CD4-positive, alpha-beta memory T cell (primary cell): ENCODE results near the gene FLRT2. TPM values are rescaled to one million over a fixed set of nuclear protein-coding genes. Genes with fewer than 3 reads are reported as not detected.

Experiments
- CTCF ChIA-PET: fragments of 350-600 bp; sonication (Branson Sonifier 250); formaldehyde crosslinking; loops from one replicate; lab custom pipeline; 2021; ENCODE audit warnings: inconsistent platforms; ENCODE audit not compliant: partially characterized antibody; lab: Charles Lee
- POLR2A ChIA-PET: fragments of 350-600 bp; sonication (Branson Sonifier 250); formaldehyde crosslinking; loops from one replicate; lab custom pipeline; 2021; ENCODE audit not compliant: partially characterized antibody; lab: Charles Lee
- DNase-seq, 5 donors: peaks; one replicate each; pipeline versions ENCODE4 v3.0.0 to v3.0.0-alpha.2; 2020 to 2022; ENCODE audit warnings: mixed read lengths in 1 of 5
- H3K27ac ChIP-seq: one replicate; pipeline ENCODE4 v1.7.0; 2013; ENCODE audit warnings: low read depth, low read length
- H3K27me3 ChIP-seq: 2 replicates; pipeline ENCODE4 v1.7.0; 2013; ENCODE audit warnings: mild to moderate bottlenecking, low read length, moderate library complexity; ENCODE audit not compliant: insufficient read depth
- H3K36me3 ChIP-seq: 2 replicates; pipeline ENCODE4 v1.7.0; 2013; ENCODE audit warnings: mild to moderate bottlenecking, low read length, moderate library complexity; ENCODE audit not compliant: insufficient read depth
- H3K4me1 ChIP-seq: 2 replicates; pipeline ENCODE4 v1.7.0; 2013; ENCODE audit warnings: mild to moderate bottlenecking, low read length, moderate library complexity; ENCODE audit not compliant: insufficient read depth
- H3K4me3 ChIP-seq, 2 donors: one replicate each; pipeline ENCODE4 v1.7.0; 2013; ENCODE audit warnings: low read length in 2 of 2, mild to moderate bottlenecking in 1 of 2
- H3K9me3 ChIP-seq, 2 donors: one replicate each; pipeline ENCODE4 v1.7.0; 2013; ENCODE audit warnings: low read length in 2 of 2, control low read depth in 1 of 2; ENCODE audit not compliant: control insufficient read depth in 1 of 2
- H3K27ac Mint-ChIP-seq, 7 donors: one replicate each; pipeline ENCODE4 v1.8.0; 2020 to 2021; ENCODE audit warnings: mixed read lengths in 7 of 7, mild to moderate bottlenecking in 6 of 7, inconsistent platforms in 3 of 7, moderate library complexity in 3 of 7
- H3K27me3 Mint-ChIP-seq, 2 donors: one replicate each; pipeline ENCODE4 v1.8.0; 2020 to 2021; ENCODE audit warnings: mixed read lengths in 2 of 2
- H3K36me3 Mint-ChIP-seq, 2 donors: one replicate each; pipeline ENCODE4 v1.8.0; 2020 to 2021; ENCODE audit warnings: mixed read lengths in 2 of 2, inconsistent platforms in 1 of 2, mild to moderate bottlenecking in 1 of 2
- H3K4me1 Mint-ChIP-seq, 4 donors: one replicate each; pipeline ENCODE4 v1.8.0; 2020 to 2021; ENCODE audit warnings: mixed read lengths in 4 of 4, mild to moderate bottlenecking in 1 of 4
- H3K4me3 Mint-ChIP-seq, 8 donors: one replicate each; pipeline ENCODE4 v1.8.0; 2020 to 2021; ENCODE audit warnings: mixed read lengths in 8 of 8, mild to moderate bottlenecking in 7 of 8, moderate library complexity in 6 of 8, inconsistent platforms in 3 of 8
- H3K9me3 Mint-ChIP-seq, 8 donors: one replicate each; pipeline ENCODE4 v1.8.0; 2020 to 2021; ENCODE audit warnings: mixed read lengths in 8 of 8, mild to moderate bottlenecking in 5 of 8, inconsistent platforms in 3 of 8, moderate library complexity in 1 of 8
- intact Hi-C: fragments of 100-400 bp; cut with micrococcal nuclease; formaldehyde crosslinking; loops from one replicate; pipeline ENCODE4 v1.15.1; 2023
- polyA plus RNA-seq, 2 donors: library from polyadenylated mRNA; unstranded; fragments of 300-500 nt; fragmentation: Illumina TruSeq; gene quantifications; one replicate each; pipeline ENCODE4 v1.2.3, GENCODE V29; 2021
- total RNA-seq, 2 experiments: library from RNA; stranded (reverse); gene quantifications; one replicate each; pipeline ENCODE4 v1.2.3, GENCODE V29; 2021

The FLRT2 gene
- total and polyA plus RNA-seq, 4 experiments from 2014 or later: 0.03 TPM; not detected in 3

DNA sequence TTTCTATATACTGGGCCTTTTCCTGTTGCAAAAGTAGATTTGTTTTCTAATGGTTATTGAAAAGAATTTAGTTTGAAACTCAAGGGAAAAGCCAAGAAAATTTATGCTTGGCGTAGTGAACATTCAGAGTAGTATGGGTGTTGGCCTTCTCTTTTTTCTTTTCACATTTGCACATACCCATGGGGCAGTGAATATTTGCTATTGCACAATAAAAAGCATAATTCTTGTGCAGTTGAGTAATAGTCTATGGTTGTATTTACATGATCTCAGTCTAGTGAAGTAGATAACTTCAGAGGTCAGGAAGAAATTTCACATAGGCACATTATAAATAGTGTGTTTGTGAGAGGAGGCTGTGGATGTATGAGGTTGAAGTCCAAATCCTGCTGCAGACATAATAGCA, 158.1 kb downstream of the FLRT2 start:
- ChIA-PET POLR2A (no interaction called here), CTCF (no interaction called here)
- Histone ChIP-seq H3K27ac (no peak overlapping the region), H3K9me3 (no peaks in the 10 kb centered on the region), H3K4me3 (no peak overlapping the region), H3K27me3 (no peaks in the 10 kb centered on the region), H3K4me1 (no peaks in the 10 kb centered on the region), H3K36me3 (no peaks in the 10 kb centered on the region)
- Mint-ChIP-seq H3K36me3 (no peaks in the 10 kb centered on the region), H3K9me3 (peaks cover 0 to 3% (median 0%) of the 10 kb centered on the region in 8 donors), H3K4me3 (no peak overlapping the region), H3K4me1 (no peaks in the 10 kb centered on the region), H3K27me3 (no peaks in the 10 kb centered on the region), H3K27ac (no peak overlapping the region)
- DNase-seq: no peak
- intact Hi-C loops: no loop called here

DNA sequence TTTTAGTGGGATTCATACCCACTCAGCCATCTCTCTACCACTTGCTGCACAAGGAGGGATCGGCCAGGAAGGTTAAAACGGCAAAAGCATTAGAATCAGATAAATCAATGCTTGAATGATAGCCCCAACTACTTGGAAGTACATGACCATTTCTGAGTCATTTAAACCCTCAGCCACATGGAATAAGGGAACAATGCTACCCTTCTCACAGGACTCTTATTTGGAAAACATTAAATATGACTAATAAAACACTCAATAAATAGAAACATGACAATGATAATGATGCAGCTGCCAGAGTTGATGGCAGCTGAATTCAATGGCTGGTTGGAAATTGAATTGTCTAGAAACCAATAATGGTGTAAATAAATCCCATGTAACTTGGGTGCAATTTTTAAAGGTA, 165.4 kb downstream of the FLRT2 start:
- CTCF ChIA-PET: no interaction called here
- intact Hi-C loops: no loop called here

GRCh38 chr14:85701116-85701515, 171.2 kb downstream of the FLRT2 start:
- CTCF ChIA-PET: no interaction called here
- H3K36me3 Mint-ChIP-seq: no peaks in the 10 kb centered on the region
- intact Hi-C loops: no loop called here

More for the DNA sequence above, 165.4 kb downstream of the FLRT2 start:
- Mint-ChIP-seq H3K4me1 (no peaks in the 10 kb centered on the region), H3K9me3 (peaks cover 0 to 8% (median 3%) of the 10 kb centered on the region in 8 donors), H3K4me3 (no peak overlapping the region), H3K27me3 (no peaks in the 10 kb centered on the region), H3K36me3 (no peaks in the 10 kb centered on the region), H3K27ac (no peak overlapping the region)
- H3K27ac ChIP-seq: no peak overlapping the region
- H3K27me3 ChIP-seq: no peaks in the 10 kb centered on the region
- POLR2A ChIA-PET: no interaction called here
- H3K4me3 ChIP-seq: no peak overlapping the region
- no peaks in the 10 kb centered on the region for H3K36me3 ChIP-seq
- H3K4me1 ChIP-seq: no peaks in the 10 kb centered on the region
- no peaks in the 10 kb centered on the region for H3K9me3 ChIP-seq
- no peak for DNase-seq

DNA sequence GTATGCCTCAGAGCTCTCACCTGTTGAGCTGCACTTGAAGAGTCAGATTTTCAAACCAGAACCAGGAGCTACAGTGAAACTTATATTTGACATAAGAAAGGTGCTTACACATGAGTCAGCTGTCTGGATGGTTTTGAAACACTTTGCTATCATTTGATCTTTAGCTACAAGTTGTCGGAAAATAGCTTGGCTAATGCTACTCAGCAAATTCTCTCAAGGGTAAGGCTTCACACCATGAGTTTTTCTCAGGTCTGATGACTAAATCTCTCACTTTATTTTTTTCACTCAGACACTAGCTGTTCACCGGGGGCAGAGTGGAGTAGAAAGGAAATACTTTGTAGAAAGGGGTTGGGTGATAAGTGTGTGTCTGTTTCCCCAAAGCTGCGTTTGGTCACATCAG, 171.8 kb downstream of the FLRT2 start:
- Histone ChIP-seq H3K27ac (no peak overlapping the region), H3K9me3 (no peaks in the 10 kb centered on the region), H3K36me3 (no peaks in the 10 kb centered on the region), H3K27me3 (no peaks in the 10 kb centered on the region), H3K4me1 (no peaks in the 10 kb centered on the region), H3K4me3 (no peak overlapping the region)
- no peak overlapping the region for H3K27ac Mint-ChIP-seq
- H3K27me3 Mint-ChIP-seq: no peaks in the 10 kb centered on the region
- ChIA-PET POLR2A (no interaction called here), CTCF (no interaction called here)
- no peak for DNase-seq
- intact Hi-C loops: no loop called here
- no peaks in the 10 kb centered on the region for H3K36me3 Mint-ChIP-seq
- no peaks in the 10 kb centered on the region for H3K4me1 Mint-ChIP-seq
- H3K9me3 Mint-ChIP-seq: peaks cover 0 to 9% (median 4%) of the 10 kb centered on the region in 8 donors
- no peak overlapping the region for H3K4me3 Mint-ChIP-seq

More at GRCh38 chr14:85701116-85701515, 171.2 kb downstream of the FLRT2 start:
- Histone ChIP-seq H3K36me3 (no peaks in the 10 kb centered on the region), H3K9me3 (no peaks in the 10 kb centered on the region), H3K4me1 (no peaks in the 10 kb centered on the region), H3K4me3 (no peak overlapping the region), H3K27ac (no peak overlapping the region), H3K27me3 (no peaks in the 10 kb centered on the region)
- no peak for DNase-seq
- Mint-ChIP-seq H3K4me3 (no peak overlapping the region), H3K9me3 (peaks cover 0 to 7% (median 4%) of the 10 kb centered on the region in 8 donors), H3K27me3 (no peaks in the 10 kb centered on the region), H3K4me1 (no peaks in the 10 kb centered on the region), H3K27ac (no peak overlapping the region)
- POLR2A ChIA-PET: no interaction called here

GRCh38 chr14:85702191-85702590, 172.2 kb downstream of the FLRT2 start:
- ChIA-PET POLR2A (no interaction called here), CTCF (no interaction called here)
- Histone ChIP-seq H3K27me3 (no peaks in the 10 kb centered on the region), H3K4me3 (no peak overlapping the region), H3K36me3 (no peaks in the 10 kb centered on the region), H3K4me1 (no peaks in the 10 kb centered on the region), H3K27ac (no peak overlapping the region), H3K9me3 (no peaks in the 10 kb centered on the region)
- H3K4me3 Mint-ChIP-seq: no peak overlapping the region
- intact Hi-C loops: no loop called here
- H3K27me3 Mint-ChIP-seq: no peaks in the 10 kb centered on the region
- no peak for DNase-seq
- H3K9me3 Mint-ChIP-seq: peaks cover 0 to 9% (median 4%) of the 10 kb centered on the region in 8 donors
- H3K4me1 Mint-ChIP-seq: no peaks in the 10 kb centered on the region
- no peaks in the 10 kb centered on the region for H3K36me3 Mint-ChIP-seq
- no peak overlapping the region for H3K27ac Mint-ChIP-seq

GRCh38 chr14:85702997-85703396, 173.1 kb downstream of the FLRT2 start:
- no peak overlapping the region for H3K4me3 Mint-ChIP-seq
- H3K36me3 ChIP-seq: no peaks in the 10 kb centered on the region
- H3K27ac ChIP-seq: no peak overlapping the region
- peaks cover 0 to 9% (median 4%) of the 10 kb centered on the region in 8 donors for H3K9me3 Mint-ChIP-seq
- H3K27me3 ChIP-seq: no peaks in the 10 kb centered on the region
- no peak overlapping the region for H3K4me3 ChIP-seq
- no peaks in the 10 kb centered on the region for H3K4me1 Mint-ChIP-seq
- no peaks in the 10 kb centered on the region for H3K9me3 ChIP-seq
- no peaks in the 10 kb centered on the region for H3K27me3 Mint-ChIP-seq
- H3K4me1 ChIP-seq: no peaks in the 10 kb centered on the region
- H3K27ac Mint-ChIP-seq: no peak overlapping the region
- CTCF ChIA-PET: no interaction called here
- H3K36me3 Mint-ChIP-seq: no peaks in the 10 kb centered on the region
- no peak for DNase-seq
- intact Hi-C loops: no loop called here
- POLR2A ChIA-PET: no interaction called here
